AG04450 (cell line): ENCODE measurements around the gene PHF12. TPM values are rescaled to one million over a fixed set of nuclear protein-coding genes. Genes with fewer than 3 reads are reported as not detected.
"Not testable (repeated sequence)": the region's sequence is repeated elsewhere in the genome, so short reads cannot be mapped to it uniquely, and the experiment has no call there.

ENCODE experiments used
- CTCF ChIA-PET: fragments of 300-600, 350-600 bp; formaldehyde crosslinking; extraction: SDS; loops from one replicate; lab custom pipeline; 2022; ENCODE audit warnings: antibody characterized with exemption, inconsistent platforms; lab: Charles Lee
- POLR2A ChIA-PET: fragments of 350-600 bp; formaldehyde crosslinking; extraction: SDS; loops from one replicate; lab custom pipeline; 2021; ENCODE audit warnings: antibody characterized with exemption, inconsistent platforms; lab: Yijun Ruan, JAX
- DNase-seq: peaks from one replicate; pipeline ENCODE4 v3.0.0-alpha.2; 2011; ENCODE audit warnings: low read depth, low spot score
- H3K27ac ChIP-seq: one replicate; pipeline ENCODE4 v1.5.1; 2012; ENCODE audit warnings: low read depth, low read length, control low read depth
- H3K27me3 ChIP-seq: one replicate; pipeline ENCODE4 v1.6.0; 2012; ENCODE audit warnings: low read length; ENCODE audit not compliant: control insufficient read depth, insufficient read depth
- H3K4me3 ChIP-seq: 2 replicates; pipeline ENCODE4 v1.5.1; 2011; ENCODE audit warnings: mild to moderate bottlenecking, low read depth, low read length, control low read depth
- H3K9me3 ChIP-seq: 2 replicates; pipeline ENCODE4 v1.5.1; 2012; ENCODE audit warnings: low read length; ENCODE audit not compliant: control insufficient read depth, insufficient read depth
- CTCF ChIP-seq: IDR thresholded peaks from 2 replicates; pipeline ENCODE4 v1.5.1; 2011; ENCODE audit warnings: low read depth, low read length, control low read depth, inconsistent platforms
- polyA plus RNA-seq: library from polyadenylated mRNA; depleted of rRNA; stranded (reverse); fragments of >200 nt; gene quantifications from 2 replicates; pipeline ENCODE4 v1.2.3, GENCODE V29; 2011

PHF12 gene
- polyA plus RNA-seq, 1 experiment: 13.6 TPM

- no peak overlapping the region for H3K27ac ChIP-seq
- POLR2A ChIA-PET: interaction anchor here (0.8 kb wide), 1 partner anchor 14 kb away, joined by 5 read pairs; no protein-coding TSS in a partner anchor
- CTCF ChIA-PET: interaction anchor here (1.6 to 2.9 kb wide), 3 partner anchors 20 to 151 kb away, joined by 4 to 23 read pairs (median 12); no protein-coding TSS in a partner anchor
Measured at GRCh38 chr17:28878158-28878910, 73.0 kb downstream of the PHF12 start.

GRCh38 chr17:28877150-28877711 is 74.1 kb downstream of the PHF12 start:
- H3K27me3 ChIP-seq, H3K9me3 ChIP-seq, POLR2A ChIA-PET, DNase-seq, H3K4me3 ChIP-seq, H3K27ac ChIP-seq: not testable (repeated sequence)
- CTCF ChIA-PET: interaction anchor here (2.3 kb wide), 1 partner anchor 113 kb away, joined by 23 read pairs; no protein-coding TSS in a partner anchor

More at GRCh38 chr17:28878158-28878910, 73.0 kb downstream of the PHF12 start:
- DNase-seq: no peak
- Histone ChIP-seq H3K4me3 (no peak overlapping the region), H3K9me3 (no peaks in the 10 kb centered on the region), H3K27me3 (no peaks in the 10 kb centered on the region)
- TF ChIP-seq CTCF: no peak

DNA sequence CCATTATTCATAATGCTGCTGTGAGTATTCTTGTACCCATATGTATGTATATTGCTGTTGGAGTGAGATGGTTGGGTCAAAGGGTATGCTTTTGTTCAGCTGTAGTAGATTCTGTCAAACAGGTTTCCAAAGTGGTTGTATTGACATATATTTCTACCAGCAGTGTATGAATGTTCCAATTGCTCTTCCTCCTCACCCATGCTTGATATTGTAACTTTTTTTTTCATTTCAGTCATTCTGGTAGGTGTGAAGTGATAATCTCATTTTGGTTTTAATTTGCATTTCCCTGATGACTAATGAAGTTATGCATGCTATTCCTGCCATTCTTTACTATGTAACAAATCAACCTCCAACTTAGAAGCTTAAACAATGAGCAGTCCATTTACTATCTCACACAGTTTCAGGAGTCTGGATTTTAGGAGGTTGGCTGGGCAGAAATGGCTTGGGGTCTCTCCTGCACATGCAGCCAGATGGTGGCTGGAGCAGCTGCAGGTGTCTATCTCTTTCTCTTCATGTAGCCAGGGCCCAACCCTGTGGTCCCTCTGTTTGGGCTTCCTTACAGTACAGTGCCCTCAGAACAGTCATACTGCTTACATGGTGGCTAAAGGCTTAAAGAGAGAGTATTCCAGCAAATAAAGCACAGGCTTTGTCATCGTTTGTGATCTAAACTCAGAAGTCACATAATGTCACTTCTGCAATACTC is 75.3 kb downstream of the PHF12 start:
- Histone ChIP-seq H3K27ac (no peak overlapping the region), H3K27me3 (no peaks in the 10 kb centered on the region), H3K4me3 (no peak overlapping the region), H3K9me3 (no peaks in the 10 kb centered on the region)
- no peak for TF ChIP-seq CTCF
- CTCF ChIA-PET: interaction anchor here (1.0 kb wide), 1 partner anchor 113 kb away, joined by 3 read pairs; no protein-coding TSS in a partner anchor
- POLR2A ChIA-PET: no interaction called here
- no peak for DNase-seq

- H3K4me3 ChIP-seq: no peak overlapping the region
- TF ChIP-seq CTCF: no peak
- ChIA-PET POLR2A (no interaction called here), CTCF (no interaction called here)
- no peaks in the 10 kb centered on the region for H3K9me3 ChIP-seq
- H3K27ac ChIP-seq: no peak overlapping the region
- no peak for DNase-seq
- H3K27me3 ChIP-seq: no peaks in the 10 kb centered on the region
Measured at GRCh38 chr17:28874750-28875149, 76.6 kb downstream of the PHF12 start.

DNA sequence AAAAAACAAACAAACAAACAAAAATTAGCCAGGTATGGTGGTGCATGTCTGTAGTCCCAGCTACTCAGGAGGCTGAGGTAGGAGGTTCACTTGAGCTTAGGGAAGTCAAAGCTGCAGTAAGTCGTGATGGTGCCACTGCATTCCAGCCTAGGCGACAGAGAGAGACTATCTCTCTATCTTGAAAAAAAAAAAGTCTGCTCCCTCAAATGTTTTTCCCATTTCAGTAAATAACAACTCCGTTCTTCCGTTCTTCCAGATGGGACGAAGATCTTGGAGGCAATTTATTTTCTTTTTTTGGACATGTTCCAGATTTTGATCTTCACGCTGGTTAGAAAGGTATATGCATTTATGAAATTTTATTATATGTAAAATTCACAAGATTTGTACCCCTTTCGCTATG is 77.5 kb downstream of the PHF12 start:
- Histone ChIP-seq H3K27ac (no peak overlapping the region), H3K9me3 (no peaks in the 10 kb centered on the region), H3K4me3 (no peak overlapping the region), H3K27me3 (no peaks in the 10 kb centered on the region)
- ChIA-PET POLR2A (no interaction called here), CTCF (no interaction called here)
- no peak for TF ChIP-seq CTCF
- DNase-seq: no peak
